Measurements from ENCODE around the gene ALG2. TPM values are rescaled to one million over a fixed set of nuclear protein-coding genes. Genes with fewer than 3 reads are reported as not detected.

Gene ALG2
- total and polyA plus RNA-seq, 4 donors, result 26.1 to 44.4 (median 37.1) TPM

GRCh38 chr9:99211746-99212145, 10.0 kb downstream of the ALG2 start:
- Histone ChIP-seq H3K4me1 (ENCODE audit: control insufficient read depth in 5 of 5, insufficient read depth in 5 of 5, low read length in 5 of 5) (peaks cover 0 to 2% (median 0%) of the 10 kb centered on the region in 5 donors), H3K27ac (ENCODE audit: low read depth in 1 of 2, low read length in 1 of 2) (no peak overlapping the region), H3K9me3 (ENCODE audit: control insufficient read depth in 4 of 4, insufficient read depth in 3 of 4, low read length in 3 of 4) (peaks cover 0 to 9% (median 3%) of the 10 kb centered on the region in 4 donors), H3K36me3 (ENCODE audit: control insufficient read depth in 4 of 4, insufficient read depth in 4 of 4, low read length in 4 of 4) (peaks cover 0 to 9% (median 3%) of the 10 kb centered on the region in 4 donors), H3K27me3 (ENCODE audit: control insufficient read depth in 3 of 3, insufficient read depth in 3 of 3, low read length in 2 of 3) (no peaks in the 10 kb centered on the region), H3K9ac (ENCODE audit: insufficient read depth in 1 of 2, low read length in 2 of 2) (no peak overlapping the region), H3K4me3 (no peak overlapping the region)
- WGBS, 2 donors, result 82 to 93% methylated on average over 1 of the region's 1 CpG
- DNase-seq (no peak), ATAC-seq (ENCODE audit: insufficient read depth, low FRiP score) (no peak)
- TF ChIP-seq CTCF (IDR thresholded peaks at IDR 0.05; ENCODE audit: control extremely low read depth, extremely low read depth), result no peak

- Histone ChIP-seq H3K4me3 (no peak overlapping the region), H3K27ac (ENCODE audit: low read depth in 1 of 2, low read length in 1 of 2) (no peak overlapping the region), H3K4me1 (ENCODE audit: control insufficient read depth in 5 of 5, insufficient read depth in 5 of 5, low read length in 5 of 5) (peaks cover 0 to 2% (median 0%) of the 10 kb centered on the region in 5 donors), H3K9me3 (ENCODE audit: control insufficient read depth in 4 of 4, insufficient read depth in 3 of 4, low read length in 3 of 4) (peaks cover 0 to 9% (median 3%) of the 10 kb centered on the region in 4 donors), H3K9ac (ENCODE audit: insufficient read depth in 1 of 2, low read length in 2 of 2) (no peak overlapping the region), H3K27me3 (ENCODE audit: control insufficient read depth in 3 of 3, insufficient read depth in 3 of 3, low read length in 2 of 3) (no peaks in the 10 kb centered on the region), H3K36me3 (ENCODE audit: control insufficient read depth in 4 of 4, insufficient read depth in 4 of 4, low read length in 4 of 4) (peaks cover 0 to 9% (median 2%) of the 10 kb centered on the region in 4 donors)
- TF ChIP-seq CTCF (IDR thresholded peaks at IDR 0.05; ENCODE audit: control extremely low read depth, extremely low read depth), result no peak
- no peak for ATAC-seq (ENCODE audit: insufficient read depth, low FRiP score)
- DNase-seq, result no peak
Observed at GRCh38 chr9:99210572-99210971, 11.2 kb downstream of the ALG2 start.

GRCh38 chr9:99201603-99202002, 20.1 kb downstream of the ALG2 start:
- DNase-seq, result no peak
- Histone ChIP-seq H3K4me3 (no peak overlapping the region), H3K9ac (ENCODE audit: insufficient read depth in 1 of 2, low read length in 2 of 2) (no peak overlapping the region), H3K36me3 (ENCODE audit: control insufficient read depth in 4 of 4, insufficient read depth in 4 of 4, low read length in 4 of 4) (no peaks in the 10 kb centered on the region), H3K27me3 (ENCODE audit: control insufficient read depth in 3 of 3, insufficient read depth in 3 of 3, low read length in 2 of 3) (no peaks in the 10 kb centered on the region), H3K4me1 (ENCODE audit: control insufficient read depth in 5 of 5, insufficient read depth in 5 of 5, low read length in 5 of 5) (no peaks in the 10 kb centered on the region), H3K9me3 (ENCODE audit: control insufficient read depth in 4 of 4, insufficient read depth in 3 of 4, low read length in 3 of 4) (no peaks in the 10 kb centered on the region), H3K27ac (ENCODE audit: low read depth in 1 of 2, low read length in 1 of 2) (no peak overlapping the region)
- ATAC-seq (ENCODE audit: insufficient read depth, low FRiP score), result no peak
- WGBS, 2 donors, result 74 to 87% methylated on average over 5 of the region's 5 CpGs
- no peak for TF ChIP-seq CTCF (IDR thresholded peaks at IDR 0.05; ENCODE audit: control extremely low read depth, extremely low read depth)

- no peaks in the 10 kb centered on the region for H3K9me3 ChIP-seq (ENCODE audit: control insufficient read depth in 4 of 4, insufficient read depth in 3 of 4, low read length in 3 of 4)
- no peak for DNase-seq
- H3K4me1 ChIP-seq (ENCODE audit: control insufficient read depth in 5 of 5, insufficient read depth in 5 of 5, low read length in 5 of 5), result no peaks in the 10 kb centered on the region
- H3K27me3 ChIP-seq (ENCODE audit: control insufficient read depth in 3 of 3, insufficient read depth in 3 of 3, low read length in 2 of 3), result no peaks in the 10 kb centered on the region
- H3K9ac ChIP-seq (ENCODE audit: insufficient read depth in 1 of 2, low read length in 2 of 2), result no peak overlapping the region
- no peak for ATAC-seq (ENCODE audit: insufficient read depth, low FRiP score)
- WGBS, 2 donors, result 82 to 89% methylated on average over 8 of the region's 8 CpGs
- H3K36me3 ChIP-seq (ENCODE audit: control insufficient read depth in 4 of 4, insufficient read depth in 4 of 4, low read length in 4 of 4), result no peaks in the 10 kb centered on the region
- H3K4me3 ChIP-seq, result no peak overlapping the region
- TF ChIP-seq CTCF (IDR thresholded peaks at IDR 0.05; ENCODE audit: control extremely low read depth, extremely low read depth), result no peak
- no peak overlapping the region for H3K27ac ChIP-seq (ENCODE audit: low read depth in 1 of 2, low read length in 1 of 2)
Observed at GRCh38 chr9:99199938-99200539, 21.7 kb downstream of the ALG2 start.
